A549 (cell line): ENCODE data around the gene C5orf63. TPM values are rescaled to one million over a fixed set of nuclear protein-coding genes. Genes with fewer than 3 reads are reported as not detected.
"Not testable (repeated sequence)": the region's sequence is repeated elsewhere in the genome, so short reads cannot be mapped to it uniquely, and the experiment has no call there.

Source experiments
- ATAC-seq, 2 experiments: fragments of 200-7000 bp in 1 of 2; fragments of >200 bp in 1 of 2; cut with Nextera tagmentation in 1 of 2; cut with Tn5 transposase in 1 of 2; 3 replicates each; pipeline versions ENCODE4 v1.8.0 to v1.9.1; 2018 to 2020; ENCODE audit warnings: mild to moderate bottlenecking in 1 of 2, moderate library complexity in 1 of 2
- CTCF ChIA-PET: fragments of 300-600 bp; sonication (Branson Sonifier 250); formaldehyde crosslinking; extraction: SDS; loops from one replicate; lab custom pipeline; 2021; ENCODE audit warnings: antibody characterized with exemption, inconsistent platforms; lab: Yijun Ruan, JAX
- POLR2A ChIA-PET: fragments of 350-600 bp; formaldehyde crosslinking; extraction: SDS; loops from one replicate; lab custom pipeline; 2021; ENCODE audit warnings: antibody characterized with exemption, inconsistent platforms; lab: Yijun Ruan, JAX
- DNase-seq, 2 experiments: peaks; one replicate each; pipeline versions ENCODE4 v3.0.0 to v3.0.0-alpha.2; 2011 to 2016; ENCODE audit warnings: low read depth in 1 of 2, low spot score in 1 of 2
- FAIRE-seq: peaks from 2 replicates; lab custom pipeline; 2011; peaks lifted over from hg19 to GRCh38; lab: Jason Lieb, UNC
- H3K27ac ChIP-seq, 2 experiments: fragments of >200 bp; sonication (Bioruptor Twin); formaldehyde crosslinking; 3 replicates each; pipeline ENCODE4 v1.5.1; 2016 to 2017
- H3K4me1 ChIP-seq: fragments of >200 bp; sonication (Bioruptor Twin); formaldehyde crosslinking; 3 replicates; pipeline ENCODE4 v1.6.1; 2016
- H3K4me2 ChIP-seq: fragments of >200 bp; sonication (Bioruptor Twin); formaldehyde crosslinking; 3 replicates; pipeline ENCODE4 v1.6.1; 2016
- H3K4me3 ChIP-seq: fragments of >200 bp; sonication (Bioruptor Twin); formaldehyde crosslinking; 3 replicates; pipeline ENCODE4 v1.5.1; 2016
- H3K9me3 ChIP-seq: fragments of >200 bp; sonication (Bioruptor Twin); formaldehyde crosslinking; 3 replicates; pipeline ENCODE4 v1.6.1; 2016
- CBX2 ChIP-seq: fragments of 200-600 bp; sonication (generic); IDR thresholded peaks from 2 replicates; pipeline ENCODE4 v1.6.1; 2016; ENCODE audit warnings: low read depth, mild to moderate bottlenecking, borderline replicate concordance
- CBX8 ChIP-seq: fragments of 200-600 bp; sonication (generic); IDR thresholded peaks from 2 replicates; pipeline ENCODE4 v1.6.1; 2016
- CHD4 ChIP-seq: fragments of 200-600 bp; sonication (generic); IDR thresholded peaks from 2 replicates; pipeline ENCODE4 v1.6.1; 2016; ENCODE audit warnings: antibody characterized with exemption, mild to moderate bottlenecking, borderline replicate concordance
- E2F6 ChIP-seq: IDR thresholded peaks from 2 replicates; pipeline ENCODE4 v1.6.1; 2012; ENCODE audit warnings: low read depth, borderline replicate concordance
- EHF ChIP-seq: fragments of 250-450 bp; sonication (Bioruptor Pico); IDR thresholded peaks from 2 replicates; pipeline ENCODE4 v1.5.0; 2020; ENCODE audit warnings: mild to moderate bottlenecking
- HEYL ChIP-seq: fragments of 250-450 bp; sonication (Bioruptor Pico); IDR thresholded peaks from 2 replicates; pipeline ENCODE4 v1.8.0; 2021; ENCODE audit warnings: mild to moderate bottlenecking, moderate library complexity
- HMGXB4 ChIP-seq: fragments of 250-450 bp; sonication (Bioruptor Pico); IDR thresholded peaks from 2 replicates; pipeline ENCODE4 v1.5.0; 2021; ENCODE audit warnings: mild to moderate bottlenecking, moderate library complexity, borderline replicate concordance
- PHF8 ChIP-seq: fragments of 200-600 bp; sonication (generic); IDR thresholded peaks from 2 replicates; pipeline ENCODE4 v1.6.1; 2016; ENCODE audit warnings: low read depth, mild to moderate bottlenecking, antibody characterized with exemption, moderate library complexity, borderline replicate concordance
- POLR2AphosphoS2 ChIP-seq: conservative IDR thresholded peaks from 2 replicates; pipeline ENCODE4 v1.6.1; 2012; ENCODE audit warnings: low read length, improper control_type of control experiment, inconsistent platforms
- RAD21 ChIP-seq, 2 experiments: fragments of >200 bp in 1 of 2; sonication (Bioruptor Twin) in 1 of 2; formaldehyde crosslinking in 1 of 2; IDR thresholded peaks in 1 of 2; conservative IDR thresholded peaks in 1 of 2; 2 replicates in 1 of 2; 3 replicates in 1 of 2; pipeline ENCODE4 v1.6.1; 2012 to 2018; ENCODE audit warnings: inconsistent platforms in 1 of 2
- RCOR1 ChIP-seq: fragments of 150-350 bp; IDR thresholded peaks from 2 replicates; pipeline ENCODE4 v1.6.1; 2014; ENCODE audit warnings: antibody characterized with exemption, low read length, low read depth
- REST ChIP-seq: fragments of 200-600 bp; sonication (generic); IDR thresholded peaks from 2 replicates; pipeline ENCODE4 v1.6.1; 2016; ENCODE audit warnings: antibody characterized with exemption, mild to moderate bottlenecking, moderate library complexity
- SMC3 ChIP-seq: fragments of >200 bp; sonication (Bioruptor Twin); formaldehyde crosslinking; IDR thresholded peaks from 3 replicates; pipeline ENCODE4 v1.6.1; 2018; ENCODE audit warnings: inconsistent platforms
- TFCP2L1 ChIP-seq: fragments of 250-450 bp; sonication (Bioruptor Pico); IDR thresholded peaks from 2 replicates; pipeline ENCODE4 v1.5.0; 2021; ENCODE audit warnings: mild to moderate bottlenecking
- TP53 ChIP-seq: fragments of 250-450 bp; sonication (Bioruptor Pico); IDR thresholded peaks from 2 replicates; pipeline ENCODE4 v1.5.0; 2021; ENCODE audit warnings: mild to moderate bottlenecking, moderate library complexity
- USF2 ChIP-seq: fragments of 450-650 bp; IDR thresholded peaks from 2 replicates; pipeline ENCODE4 v1.6.1; 2014; ENCODE audit warnings: antibody characterized with exemption
- ZC3H11A ChIP-seq: fragments of 450-650 bp; IDR thresholded peaks from 2 replicates; pipeline ENCODE4 v1.6.1; 2014; ENCODE audit warnings: antibody characterized with exemption, mild to moderate bottlenecking
- ZNF302 ChIP-seq: fragments of 250-450 bp; sonication (Bioruptor Pico); IDR thresholded peaks from 2 replicates; pipeline ENCODE4 v1.9.0; 2021; ENCODE audit warnings: inconsistent platforms, mild to moderate bottlenecking, moderate library complexity
- ZSCAN20 ChIP-seq: fragments of 250-450 bp; sonication (Bioruptor Pico); IDR thresholded peaks from 2 replicates; pipeline ENCODE4 v1.8.0; 2022; ENCODE audit warnings: mild to moderate bottlenecking, moderate library complexity
- WGBS: methylation state at CpG from one replicate; pipeline ENCODE4 v1.1.6; 2017; ENCODE audit errors: missing lambda C conversion rate; 5-methylcytosine and 5-hydroxymethylcytosine counted together
- polyA plus RNA-seq, 4 experiments: library from polyadenylated mRNA; depleted of rRNA in 3 of 4; stranded (reverse); fragments of >200 nt; fragmentation: RNase III in 1 of 4; extraction: RNeasy Plus Mini Kit Qiagen cat#74134 plus additional on column Dnase treatment in 1 of 4; gene quantifications; 2 replicates in 3 of 4; 3 replicates in 1 of 4; pipeline ENCODE4 v1.2.3, GENCODE V29; 2011 to 2017

The C5orf63 gene
- polyA plus RNA-seq, 2 of the 4 experiments (the other 2 are of a cell fraction) = 4.1 to 10.9 TPM

GRCh38 chr5:127024821-127025220 is 48.5 kb downstream of the C5orf63 start:
- Histone ChIP-seq H3K27ac (no peak overlapping the region), H3K9me3 (no peaks in the 10 kb centered on the region), H3K4me3 (no peak overlapping the region), H3K4me1 (no peaks in the 10 kb centered on the region), H3K4me2 (no peak overlapping the region)
- ATAC-seq (no peak), DNase-seq (no peak), FAIRE-seq (no peak)
- TF ChIP-seq RCOR1 = no peak
- TF ChIP-seq PHF8 = no peak
- no peak for TF ChIP-seq POLR2AphosphoS2
- no peak for TF ChIP-seq TFCP2L1 (CRISPR knock-in tag)
- TF ChIP-seq CBX2 = no peak
- TF ChIP-seq ZC3H11A = no peak
- TF ChIP-seq EHF (CRISPR knock-in tag) = no peak
- TF ChIP-seq ZNF302 (CRISPR knock-in tag) = no peak
- no peak for TF ChIP-seq E2F6
- no peak for TF ChIP-seq CBX8
- no peak for TF ChIP-seq SMC3
- TF ChIP-seq RAD21 (conservative IDR thresholded peaks at IDR 0.05 in 1 of 2, IDR thresholded peaks at IDR 0.05 in 1 of 2) = no peak
- no peak for TF ChIP-seq USF2
- no peak for TF ChIP-seq ZSCAN20
- no peak for TF ChIP-seq REST
- TF ChIP-seq HMGXB4 (CRISPR knock-in tag) = no peak
- TF ChIP-seq CHD4 = no peak
- no peak for TF ChIP-seq TP53 (CRISPR knock-in tag)
- no peak for TF ChIP-seq HEYL (CRISPR knock-in tag)
- ChIA-PET POLR2A (no interaction called here), CTCF (interaction anchor here (1.2 to 1.6 kb wide), 2 partner anchors 9 to 423 kb away, joined by 3 read pairs; no protein-coding TSS in a partner anchor)
- 83% methylated on average over 4 of the region's 4 CpGs for WGBS

GRCh38 chr5:127023552-127024191 is 49.6 kb downstream of the C5orf63 start:
- H3K4me3 ChIP-seq, POLR2A ChIA-PET, DNase-seq, H3K4me1 ChIP-seq, ATAC-seq, H3K4me2 ChIP-seq, H3K9me3 ChIP-seq, CTCF ChIA-PET: not testable (repeated sequence)
- 73% methylated on average over 7 of the region's 7 CpGs for WGBS
- TF ChIP-seq ZC3H11A = peak; percentile 19; the same call in 1 of the 2 replicates
- TF ChIP-seq, all 56 proteins: peak for 1; not testable (repeated sequence) for 55
- FAIRE-seq, H3K27ac ChIP-seq: not testable (repeated sequence)
